IMR-90 (cell line): Measurements from ENCODE around the gene KIRREL2.
A peak's percentile ranks its signal among the peaks of the same experiment; 100 is the strongest.

Experiments used
- BHLHE40 ChIP-seq: fragments of 150-350 bp; IDR thresholded peaks from 2 replicates; pipeline ENCODE4 v1.6.1; 2016; ENCODE audit warnings: mild to moderate bottlenecking, low read depth, low read length
- CEBPB ChIP-seq: IDR thresholded peaks from 2 replicates; pipeline ENCODE4 v1.6.1; 2012; ENCODE audit warnings: low read depth, low read length, improper control_type of control experiment
- FOS ChIP-seq: fragments of 150-350 bp; IDR thresholded peaks from 2 replicates; pipeline ENCODE4 v1.6.1; 2016; ENCODE audit warnings: low read depth, low read length
- MXI1 ChIP-seq: IDR thresholded peaks from 2 replicates; pipeline ENCODE4 v1.6.1; 2012; ENCODE audit warnings: low read depth, mild to moderate bottlenecking, low read length, moderate library complexity, borderline replicate concordance
- NFE2L2 ChIP-seq: fragments of 150-350 bp; IDR thresholded peaks from 2 replicates; pipeline ENCODE4 v1.6.1; 2016; ENCODE audit warnings: low read depth, mild to moderate bottlenecking, low read length
- POLR2A ChIP-seq: IDR thresholded peaks from 2 replicates; pipeline ENCODE4 v1.6.1; 2012; ENCODE audit warnings: mild to moderate bottlenecking, low read depth, low read length
- RAD21 ChIP-seq: IDR thresholded peaks from 2 replicates; pipeline ENCODE4 v1.6.1; 2012; ENCODE audit warnings: low read length, improper control_type of control experiment
- RFX5 ChIP-seq: IDR thresholded peaks from 2 replicates; pipeline ENCODE4 v1.8.0; 2012; ENCODE audit warnings: low read depth, mild to moderate bottlenecking, low read length, moderate library complexity
- SMC3 ChIP-seq: fragments of 150-350 bp; IDR thresholded peaks from 2 replicates; pipeline ENCODE4 v1.6.1; 2016; ENCODE audit warnings: low read depth, mild to moderate bottlenecking, antibody characterized with exemption, low read length, moderate library complexity
- USF2 ChIP-seq: fragments of 150-350 bp; IDR thresholded peaks from 2 replicates; pipeline ENCODE4 v1.6.1; 2017; ENCODE audit warnings: mild to moderate bottlenecking, antibody characterized with exemption, low read length, low read depth
- TF ChIP-seq, protein P1 (sequence below): conservative IDR thresholded peaks from 2 replicates; pipeline ENCODE4 v1.5.1; 2012; ENCODE audit warnings: mild to moderate bottlenecking, low read depth, low read length, improper control_type of control experiment

DNA sequence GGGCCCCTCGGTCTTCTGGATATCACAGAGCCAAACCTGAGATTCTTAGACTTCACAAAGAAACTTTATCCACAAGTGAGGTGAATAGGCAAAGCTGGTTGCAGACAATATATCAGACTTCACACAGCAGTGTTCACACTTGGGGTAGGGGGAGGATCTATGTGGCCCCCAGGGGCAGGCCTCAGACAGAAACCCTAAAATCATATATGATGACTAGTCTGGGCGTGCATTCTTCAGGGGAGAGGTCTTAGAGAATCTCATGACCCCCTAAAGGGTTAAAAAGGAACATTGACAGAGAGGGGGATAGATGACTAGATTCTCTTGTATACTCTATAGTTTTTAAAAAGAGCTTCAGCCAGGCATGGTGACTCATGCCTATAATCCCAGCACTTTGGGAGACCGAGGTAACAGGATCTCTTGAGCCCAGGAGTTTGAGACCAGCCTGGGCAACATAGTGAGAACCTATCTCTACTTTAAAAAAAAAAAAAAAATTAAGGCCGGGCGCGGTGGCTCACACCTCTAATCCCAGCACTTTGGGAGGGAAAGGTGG, 48.5 kb downstream of the KIRREL2 start:
- TF ChIP-seq, protein P1, sequence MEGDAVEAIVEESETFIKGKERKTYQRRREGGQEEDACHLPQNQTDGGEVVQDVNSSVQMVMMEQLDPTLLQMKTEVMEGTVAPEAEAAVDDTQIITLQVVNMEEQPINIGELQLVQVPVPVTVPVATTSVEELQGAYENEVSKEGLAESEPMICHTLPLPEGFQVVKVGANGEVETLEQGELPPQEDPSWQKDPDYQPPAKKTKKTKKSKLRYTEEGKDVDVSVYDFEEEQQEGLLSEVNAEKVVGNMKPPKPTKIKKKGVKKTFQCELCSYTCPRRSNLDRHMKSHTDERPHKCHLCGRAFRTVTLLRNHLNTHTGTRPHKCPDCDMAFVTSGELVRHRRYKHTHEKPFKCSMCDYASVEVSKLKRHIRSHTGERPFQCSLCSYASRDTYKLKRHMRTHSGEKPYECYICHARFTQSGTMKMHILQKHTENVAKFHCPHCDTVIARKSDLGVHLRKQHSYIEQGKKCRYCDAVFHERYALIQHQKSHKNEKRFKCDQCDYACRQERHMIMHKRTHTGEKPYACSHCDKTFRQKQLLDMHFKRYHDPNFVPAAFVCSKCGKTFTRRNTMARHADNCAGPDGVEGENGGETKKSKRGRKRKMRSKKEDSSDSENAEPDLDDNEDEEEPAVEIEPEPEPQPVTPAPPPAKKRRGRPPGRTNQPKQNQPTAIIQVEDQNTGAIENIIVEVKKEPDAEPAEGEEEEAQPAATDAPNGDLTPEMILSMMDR = no peak
- TF ChIP-seq BHLHE40 (no peak), USF2 (no peak), NFE2L2 (no peak), POLR2A (no peak), CEBPB (no peak), MXI1 (no peak), RFX5 (no peak), SMC3 (no peak), FOS (peak; percentile 58; the same call in 1 of the 2 replicates), RAD21 (no peak)
